Loucy (cell line): ENCODE results near the gene OR5K4.
A peak's percentile ranks its signal among the peaks of the same experiment; 100 is the strongest.

Experiments
- H2AFZ ChIP-seq: fragments of 200-600 bp; sonication (generic); 2 replicates; pipeline ENCODE4 v1.6.0; 2016; ENCODE audit warnings: antibody characterized with exemption, mild to moderate bottlenecking, low read length, moderate library complexity
- H3F3A ChIP-seq: fragments of 200-600 bp; 2 replicates; pipeline ENCODE4 v1.6.0; 2016; ENCODE audit warnings: antibody characterized with exemption, low read depth, mild to moderate bottlenecking
- H3K27me3 ChIP-seq: fragments of 200-600 bp; sonication (generic); 2 replicates; pipeline ENCODE4 v1.6.1; 2014; ENCODE audit warnings: low read length, mild to moderate bottlenecking; ENCODE audit not compliant: insufficient read depth, poor library complexity, severe bottlenecking
- H3K36me3 ChIP-seq: fragments of 200-600 bp; sonication (generic); 2 replicates; pipeline ENCODE4 v1.6.1; 2016; ENCODE audit warnings: low read length; ENCODE audit not compliant: insufficient read depth
- H3K4me1 ChIP-seq: fragments of 200-600 bp; sonication (generic); 2 replicates; pipeline ENCODE4 v1.5.1; 2014; ENCODE audit warnings: low read length, mild to moderate bottlenecking; ENCODE audit not compliant: insufficient read depth, poor library complexity, severe bottlenecking
- H3K4me2 ChIP-seq: fragments of 200-600 bp; sonication (generic); 2 replicates; pipeline ENCODE4 v1.6.0; 2014; ENCODE audit warnings: antibody characterized with exemption, low read length, low read depth, mild to moderate bottlenecking; ENCODE audit not compliant: poor library complexity, severe bottlenecking
- H3K4me3 ChIP-seq: fragments of 200-600 bp; sonication (generic); 2 replicates; pipeline ENCODE4 v1.5.1; 2014; ENCODE audit warnings: low read length, mild to moderate bottlenecking, mixed read lengths; ENCODE audit not compliant: poor library complexity, severe bottlenecking
- H3K79me2 ChIP-seq: fragments of 200-600 bp; sonication (generic); 2 replicates; pipeline ENCODE4 v1.6.1; 2014; ENCODE audit warnings: low read length; ENCODE audit not compliant: insufficient read depth
- H3K9ac ChIP-seq: fragments of 200-600 bp; sonication (generic); 2 replicates; pipeline ENCODE4 v1.6.0; 2014; ENCODE audit warnings: mild to moderate bottlenecking, low read depth, low read length, moderate library complexity; ENCODE audit not compliant: poor library complexity, severe bottlenecking
- H3K9me2 ChIP-seq: fragments of 200-600 bp; sonication (generic); replicated peaks from 2 replicates; pipeline ENCODE4 v1.6.1; 2016; ENCODE audit warnings: low read depth, low read length, mixed read lengths
- H3K9me3 ChIP-seq: fragments of 200-600 bp; sonication (generic); 2 replicates; pipeline ENCODE4 v1.6.1; 2014; ENCODE audit warnings: mild to moderate bottlenecking, antibody characterized with exemption, low read length, low read depth; ENCODE audit not compliant: insufficient read depth
- H4K20me1 ChIP-seq: fragments of 200-600 bp; sonication (generic); 2 replicates; pipeline ENCODE4 v1.6.0; 2014; ENCODE audit warnings: antibody characterized with exemption, low read length, mild to moderate bottlenecking; ENCODE audit not compliant: insufficient read depth, poor library complexity, severe bottlenecking
- EZH2phosphoT487 ChIP-seq: fragments of 200-600 bp; IDR thresholded peaks from 2 replicates; pipeline ENCODE4 v1.6.1; 2018; ENCODE audit warnings: antibody characterized with exemption, mild to moderate bottlenecking, moderate library complexity, borderline replicate concordance
- TF ChIP-seq, protein P1 (sequence below): fragments of 200-600 bp; sonication (generic); conservative IDR thresholded peaks from 2 replicates; pipeline ENCODE4 v1.5.1; 2014; ENCODE audit warnings: mild to moderate bottlenecking, antibody characterized with exemption, low read length

OR5K4 gene

GRCh38 chr3:98326945-98327344, 26.7 kb upstream of the OR5K4 start:
- Histone ChIP-seq H3K36me3 (no peaks in the 10 kb centered on the region), H3K4me3 (no peak overlapping the region), H3K9me2 (no peaks in the 10 kb centered on the region), H3K9me3 (no peaks in the 10 kb centered on the region), H3F3A (no peaks in the 10 kb centered on the region), H3K4me2 (no peak overlapping the region), H3K9ac (no peak overlapping the region), H2AFZ (no peak overlapping the region), H3K27me3 (no peaks in the 10 kb centered on the region), H3K4me1 (no peaks in the 10 kb centered on the region), H4K20me1 (no peaks in the 10 kb centered on the region), H3K79me2 (no peaks in the 10 kb centered on the region)
- no peak for TF ChIP-seq EZH2phosphoT487
- TF ChIP-seq, protein P1, sequence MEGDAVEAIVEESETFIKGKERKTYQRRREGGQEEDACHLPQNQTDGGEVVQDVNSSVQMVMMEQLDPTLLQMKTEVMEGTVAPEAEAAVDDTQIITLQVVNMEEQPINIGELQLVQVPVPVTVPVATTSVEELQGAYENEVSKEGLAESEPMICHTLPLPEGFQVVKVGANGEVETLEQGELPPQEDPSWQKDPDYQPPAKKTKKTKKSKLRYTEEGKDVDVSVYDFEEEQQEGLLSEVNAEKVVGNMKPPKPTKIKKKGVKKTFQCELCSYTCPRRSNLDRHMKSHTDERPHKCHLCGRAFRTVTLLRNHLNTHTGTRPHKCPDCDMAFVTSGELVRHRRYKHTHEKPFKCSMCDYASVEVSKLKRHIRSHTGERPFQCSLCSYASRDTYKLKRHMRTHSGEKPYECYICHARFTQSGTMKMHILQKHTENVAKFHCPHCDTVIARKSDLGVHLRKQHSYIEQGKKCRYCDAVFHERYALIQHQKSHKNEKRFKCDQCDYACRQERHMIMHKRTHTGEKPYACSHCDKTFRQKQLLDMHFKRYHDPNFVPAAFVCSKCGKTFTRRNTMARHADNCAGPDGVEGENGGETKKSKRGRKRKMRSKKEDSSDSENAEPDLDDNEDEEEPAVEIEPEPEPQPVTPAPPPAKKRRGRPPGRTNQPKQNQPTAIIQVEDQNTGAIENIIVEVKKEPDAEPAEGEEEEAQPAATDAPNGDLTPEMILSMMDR, result no peak

GRCh38 chr3:98328933-98329332, 24.7 kb upstream of the OR5K4 start:
- Histone ChIP-seq H3K36me3 (no peaks in the 10 kb centered on the region), H3K4me1 (no peaks in the 10 kb centered on the region), H4K20me1 (no peaks in the 10 kb centered on the region), H3F3A (no peaks in the 10 kb centered on the region), H3K4me2 (no peak overlapping the region), H3K79me2 (no peaks in the 10 kb centered on the region), H3K27me3 (no peaks in the 10 kb centered on the region), H3K4me3 (no peak overlapping the region), H3K9me3 (no peaks in the 10 kb centered on the region), H2AFZ (peak overlapping the region; percentile 84), H3K9ac (no peak overlapping the region), H3K9me2 (no peaks in the 10 kb centered on the region)
- no peak for TF ChIP-seq EZH2phosphoT487
- TF ChIP-seq, protein P1, result no peak

GRCh38 chr3:98329392-98330124, 24.1 kb upstream of the OR5K4 start:
- H3K4me3 ChIP-seq, result no peak overlapping the region
- H2AFZ ChIP-seq, result peak overlapping the region; percentile 84
- H3K9me2 ChIP-seq, result no peaks in the 10 kb centered on the region
- H3K36me3 ChIP-seq, result no peaks in the 10 kb centered on the region
- no peaks in the 10 kb centered on the region for H3K9me3 ChIP-seq
- H3F3A ChIP-seq, result no peaks in the 10 kb centered on the region
- H3K27me3 ChIP-seq, result no peaks in the 10 kb centered on the region
- H4K20me1 ChIP-seq, result no peaks in the 10 kb centered on the region
- no peaks in the 10 kb centered on the region for H3K79me2 ChIP-seq
- no peaks in the 10 kb centered on the region for H3K4me1 ChIP-seq
- TF ChIP-seq, protein P1, result peak; percentile 79
- no peak for TF ChIP-seq EZH2phosphoT487
- H3K9ac ChIP-seq, result no peak overlapping the region
- peak overlapping the region; percentile 10 for H3K4me2 ChIP-seq
